Chondrocyte (in vitro differentiated cells): ENCODE measurements around the gene CLEC10A. TPM values are rescaled to one million over a fixed set of nuclear protein-coding genes. Genes with fewer than 3 reads are reported as not detected.
A peak's percentile ranks its signal among the peaks of the same experiment; 100 is the strongest.
"Not testable (repeated sequence)": the region's sequence is repeated elsewhere in the genome, so short reads cannot be mapped to it uniquely, and the experiment has no call there.

Experiments used
- DNase-seq: peaks from one replicate; pipeline ENCODE4 v3.0.0; 2021; ENCODE audit warnings: mixed read lengths, low spot score
- H3K27ac Mint-ChIP-seq: one replicate; pipeline ENCODE4 v1.8.0; 2021; ENCODE audit warnings: mild to moderate bottlenecking, moderate library complexity, mixed read lengths; ENCODE audit not compliant: unreplicated experiment
- H3K27me3 Mint-ChIP-seq: 2 replicates; pipeline ENCODE4 v1.8.0; 2021; ENCODE audit warnings: low read depth, mixed read lengths
- H3K36me3 Mint-ChIP-seq: 2 replicates; pipeline ENCODE4 v1.8.0; 2021; ENCODE audit warnings: low read depth, mixed read lengths
- H3K4me1 Mint-ChIP-seq: 2 replicates; pipeline ENCODE4 v1.8.0; 2021; ENCODE audit warnings: low read depth, mild to moderate bottlenecking, mixed read lengths
- H3K4me3 Mint-ChIP-seq: one replicate; pipeline ENCODE4 v1.8.0; 2021; ENCODE audit warnings: mild to moderate bottlenecking, moderate library complexity, mixed read lengths; ENCODE audit not compliant: unreplicated experiment
- H3K9me3 Mint-ChIP-seq: 2 replicates; pipeline ENCODE4 v1.8.0; 2021; ENCODE audit warnings: low read depth, mixed read lengths
- long read RNA-seq: library from polyadenylated mRNA; stranded (forward); transcript quantifications from one replicate; pipeline ENCODE4 v2.0.0, GENCODE V29; 2021
- total RNA-seq: library from RNA; stranded (reverse); gene quantifications from 3 replicates; pipeline ENCODE4 v1.2.1, GENCODE V29; 2021
- TF ChIP-seq, protein P1 (sequence below): fragments of 200-600 bp; sonication (generic); IDR thresholded peaks from 2 replicates; pipeline ENCODE4 v1.5.0; 2021; ENCODE audit warnings: antibody characterized with exemption, mild to moderate bottlenecking, moderate library complexity

Gene CLEC10A, protein sequence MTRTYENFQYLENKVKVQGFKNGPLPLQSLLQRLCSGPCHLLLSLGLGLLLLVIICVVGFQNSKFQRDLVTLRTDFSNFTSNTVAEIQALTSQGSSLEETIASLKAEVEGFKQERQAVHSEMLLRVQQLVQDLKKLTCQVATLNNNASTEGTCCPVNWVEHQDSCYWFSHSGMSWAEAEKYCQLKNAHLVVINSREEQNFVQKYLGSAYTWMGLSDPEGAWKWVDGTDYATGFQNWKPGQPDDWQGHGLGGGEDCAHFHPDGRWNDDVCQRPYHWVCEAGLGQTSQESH
- total RNA-seq, result not detected in 3 replicates
- long read RNA-seq, result 0 reads

GRCh38 chr17:7079581-7080455 is at the start of gene CLEC10A:
TSS of gene CLEC10A (minus strand) at chr17:7080251. CDS start at chr17:7078812, 1,439 bp downstream.
- Mint-ChIP-seq H3K4me3 (no peak within 1 kb of the TSS), H3K4me1 (peaks cover 2% of the 10 kb centered on the region), H3K36me3 (no peaks in the 10 kb centered on the region), H3K27ac (no peak within 1 kb of the TSS), H3K27me3 (peaks cover 17% of the 10 kb centered on the region), H3K9me3 (no peaks in the 10 kb centered on the region)
- peak; percentile 75 for DNase-seq
- TF ChIP-seq, protein P1, sequence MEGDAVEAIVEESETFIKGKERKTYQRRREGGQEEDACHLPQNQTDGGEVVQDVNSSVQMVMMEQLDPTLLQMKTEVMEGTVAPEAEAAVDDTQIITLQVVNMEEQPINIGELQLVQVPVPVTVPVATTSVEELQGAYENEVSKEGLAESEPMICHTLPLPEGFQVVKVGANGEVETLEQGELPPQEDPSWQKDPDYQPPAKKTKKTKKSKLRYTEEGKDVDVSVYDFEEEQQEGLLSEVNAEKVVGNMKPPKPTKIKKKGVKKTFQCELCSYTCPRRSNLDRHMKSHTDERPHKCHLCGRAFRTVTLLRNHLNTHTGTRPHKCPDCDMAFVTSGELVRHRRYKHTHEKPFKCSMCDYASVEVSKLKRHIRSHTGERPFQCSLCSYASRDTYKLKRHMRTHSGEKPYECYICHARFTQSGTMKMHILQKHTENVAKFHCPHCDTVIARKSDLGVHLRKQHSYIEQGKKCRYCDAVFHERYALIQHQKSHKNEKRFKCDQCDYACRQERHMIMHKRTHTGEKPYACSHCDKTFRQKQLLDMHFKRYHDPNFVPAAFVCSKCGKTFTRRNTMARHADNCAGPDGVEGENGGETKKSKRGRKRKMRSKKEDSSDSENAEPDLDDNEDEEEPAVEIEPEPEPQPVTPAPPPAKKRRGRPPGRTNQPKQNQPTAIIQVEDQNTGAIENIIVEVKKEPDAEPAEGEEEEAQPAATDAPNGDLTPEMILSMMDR, result no peak

GRCh38 chr17:7129311-7129710 is 49.3 kb upstream of the CLEC10A start:
- Mint-ChIP-seq H3K9me3 (no peaks in the 10 kb centered on the region), H3K4me1 (peaks cover 2% of the 10 kb centered on the region), H3K27me3 (peaks cover 20% of the 10 kb centered on the region), H3K4me3 (no peak overlapping the region), H3K27ac (no peak overlapping the region), H3K36me3 (no peaks in the 10 kb centered on the region)
- no peak for DNase-seq
- TF ChIP-seq, protein P1, result no peak

- TF ChIP-seq, protein P1, result no peak
- Mint-ChIP-seq H3K4me1 (no peaks in the 10 kb centered on the region), H3K27ac (no peak overlapping the region), H3K4me3 (no peak overlapping the region), H3K27me3 (peaks cover 18% of the 10 kb centered on the region), H3K36me3 (no peaks in the 10 kb centered on the region), H3K9me3 (no peaks in the 10 kb centered on the region)
- DNase-seq, result no peak
Measured at GRCh38 chr17:7128160-7128559, 48.1 kb upstream of the CLEC10A start.

GRCh38 chr17:7127501-7127900 is 47.5 kb upstream of the CLEC10A start:
- peaks cover 15% of the 10 kb centered on the region for H3K27me3 Mint-ChIP-seq
- H3K27ac Mint-ChIP-seq, H3K4me1 Mint-ChIP-seq, H3K36me3 Mint-ChIP-seq, DNase-seq, H3K4me3 Mint-ChIP-seq, H3K9me3 Mint-ChIP-seq: not testable (repeated sequence)

GRCh38 chr17:7126386-7126785 is 46.3 kb upstream of the CLEC10A start:
- H3K36me3 Mint-ChIP-seq, H3K4me1 Mint-ChIP-seq, H3K4me3 Mint-ChIP-seq, H3K9me3 Mint-ChIP-seq, DNase-seq, H3K27ac Mint-ChIP-seq: not testable (repeated sequence)
- TF ChIP-seq, protein P1, result peak; percentile 13
- H3K27me3 Mint-ChIP-seq, result peaks cover 11% of the 10 kb centered on the region
